ENCODE results near the gene PRDM15.

PRDM15 gene

DNA sequence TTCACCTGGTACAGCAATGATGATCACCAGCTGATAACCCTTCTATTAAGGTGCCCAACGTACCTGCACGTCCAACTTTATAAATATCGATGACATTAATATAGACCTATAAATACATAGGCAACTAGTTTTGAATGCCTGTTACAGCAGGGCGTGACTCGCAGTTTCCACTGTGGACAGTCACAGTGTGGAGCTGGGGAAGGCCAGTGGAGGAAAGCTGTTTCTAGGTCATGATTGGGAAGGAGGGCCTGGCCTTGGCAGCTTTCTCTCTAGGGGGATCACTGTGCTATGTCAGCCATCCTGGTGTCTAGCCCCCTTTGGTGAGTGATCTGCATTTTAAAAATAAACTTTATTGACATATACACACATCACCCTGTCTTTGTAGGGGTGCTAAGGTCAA, 4.4 kb upstream of the PRDM15 start:
- no peak for DNase-seq

DNA sequence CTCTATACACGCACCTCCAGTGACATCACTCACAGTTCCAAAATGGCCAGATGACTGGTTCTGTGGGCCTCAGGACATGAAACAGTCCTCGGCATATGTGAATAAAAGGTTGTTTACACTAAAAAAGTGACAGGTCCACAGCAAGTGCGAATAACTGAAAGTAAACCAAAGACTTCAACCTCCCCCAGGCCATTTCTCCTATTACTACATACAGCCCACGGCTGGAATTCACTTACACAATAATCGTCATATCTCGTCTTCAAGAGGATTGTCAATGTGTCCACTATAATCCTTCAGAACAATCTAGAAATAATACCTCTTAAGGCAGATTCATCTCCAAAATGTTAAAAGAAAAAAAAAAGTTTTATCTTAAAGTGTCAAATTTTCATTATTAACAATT, 1.9 kb upstream of the PRDM15 start:
- no peak for DNase-seq

DNA sequence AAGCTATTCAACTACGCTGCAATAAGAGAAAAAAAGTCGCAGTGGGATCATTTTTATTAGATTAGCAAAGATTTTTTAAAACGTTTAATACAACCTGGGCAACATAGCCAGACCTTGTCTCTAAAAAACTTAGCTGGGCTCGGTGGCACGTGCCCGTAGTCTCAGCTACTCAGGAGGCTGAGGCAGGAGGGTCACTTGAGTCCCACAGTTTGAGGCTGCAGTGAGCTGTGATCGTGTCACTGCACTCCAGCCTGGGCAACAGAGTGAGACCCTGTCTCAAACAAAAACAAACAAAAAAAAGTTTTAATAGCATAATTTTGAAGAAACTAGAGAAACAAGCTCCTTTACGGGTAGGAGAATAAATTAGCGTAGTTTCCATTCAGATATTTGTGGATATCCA, 1.0 kb upstream of the PRDM15 start:
- no peak for DNase-seq

DNA sequence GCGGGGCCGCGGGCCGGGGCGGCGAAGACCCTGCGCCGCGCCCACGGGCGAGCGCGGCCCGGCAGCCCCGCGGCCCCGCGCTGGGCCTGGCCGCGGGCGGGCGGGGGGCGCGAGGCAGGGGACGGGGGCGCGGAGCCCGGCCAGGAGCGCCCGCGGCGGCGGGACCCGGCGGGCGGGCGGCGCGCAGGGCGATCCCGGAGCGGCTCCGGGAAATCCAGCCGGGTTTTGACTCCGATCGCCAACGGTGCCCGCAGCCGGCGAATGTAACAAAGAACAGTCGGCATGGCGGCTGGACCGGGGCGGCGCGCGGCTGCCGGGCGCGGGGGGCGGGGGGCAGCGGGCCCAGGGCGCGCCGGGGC, 334 bp downstream of the PRDM15 start:
- peak; percentile 86 for DNase-seq

DNA sequence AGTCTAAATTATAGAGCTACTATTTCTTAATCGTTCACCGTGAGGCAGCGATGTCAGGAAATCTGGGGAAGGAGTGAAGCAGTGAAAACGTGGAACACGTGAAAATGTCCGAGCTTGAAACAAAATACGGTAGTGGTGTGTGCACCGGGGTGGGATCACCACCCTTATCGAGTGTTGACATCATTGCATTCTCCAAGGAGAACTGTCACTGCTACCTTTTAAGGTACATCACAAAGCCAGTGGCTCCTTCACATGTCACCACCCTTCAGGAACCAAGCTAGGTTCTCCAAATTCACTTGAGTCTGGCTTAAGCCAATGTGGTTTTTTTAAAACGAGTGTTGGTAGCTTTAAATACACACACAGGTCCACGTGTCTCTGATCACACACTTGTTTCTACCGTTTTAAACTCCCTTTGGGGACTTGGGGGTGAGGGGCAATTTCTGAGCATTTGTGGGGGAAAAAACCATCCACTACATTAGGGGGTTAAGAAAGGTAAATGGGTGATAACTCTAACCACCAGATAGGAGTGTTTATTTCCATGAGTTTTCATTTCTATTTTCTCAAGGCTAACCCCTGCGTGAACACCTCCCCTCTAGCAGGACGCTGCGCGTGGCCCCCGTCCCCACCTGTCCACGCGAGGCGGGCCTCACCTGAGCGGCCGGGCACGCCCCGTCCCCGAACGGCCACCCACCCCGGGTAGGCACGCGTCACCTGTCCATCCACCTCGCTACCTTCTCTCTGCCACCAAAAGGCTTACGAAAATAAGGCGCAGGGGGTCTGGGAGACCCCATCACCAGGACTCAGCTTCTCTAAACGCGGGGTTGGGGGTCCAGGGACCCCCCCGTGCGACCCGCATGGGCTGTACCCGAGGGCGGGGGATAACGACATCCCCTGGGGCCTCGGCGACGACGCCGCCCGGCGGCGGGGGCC, 978 bp downstream of the PRDM15 start:
- no peak for DNase-seq

DNA sequence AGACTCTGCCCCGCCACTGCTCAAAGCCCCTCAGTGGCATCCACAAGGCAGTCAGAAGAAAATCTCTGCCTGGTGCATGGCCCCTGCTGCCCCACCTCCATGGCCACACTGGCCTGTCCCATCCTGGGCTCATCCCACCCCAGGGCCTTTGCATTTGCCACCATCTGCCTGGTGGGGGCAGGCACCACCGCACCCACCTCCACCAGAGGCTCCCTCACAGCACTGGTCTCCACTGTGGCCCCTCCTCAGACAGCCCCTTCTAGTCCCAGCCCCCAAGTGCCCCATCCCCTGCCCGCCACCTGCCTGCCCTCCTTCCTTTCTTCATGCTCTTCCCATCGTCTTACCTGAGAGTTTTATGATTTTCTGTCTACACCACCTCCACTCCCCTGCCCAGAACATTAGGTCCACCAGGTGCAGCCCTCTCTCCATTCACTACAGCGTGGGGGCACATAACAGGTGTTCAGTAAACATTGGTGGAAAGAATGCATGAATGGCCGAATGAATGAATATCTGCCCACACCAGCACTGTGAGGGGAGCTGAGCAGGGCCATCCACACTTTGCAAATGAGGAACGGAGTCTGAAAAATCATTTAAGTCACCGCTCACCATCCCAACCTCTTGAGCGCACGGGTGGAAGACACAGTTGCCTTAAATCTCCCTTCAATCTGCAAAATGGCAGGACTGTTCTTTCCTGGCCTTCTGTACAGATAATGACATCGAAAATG, 2.1 kb downstream of the PRDM15 start:
- no peak for DNase-seq

DNA sequence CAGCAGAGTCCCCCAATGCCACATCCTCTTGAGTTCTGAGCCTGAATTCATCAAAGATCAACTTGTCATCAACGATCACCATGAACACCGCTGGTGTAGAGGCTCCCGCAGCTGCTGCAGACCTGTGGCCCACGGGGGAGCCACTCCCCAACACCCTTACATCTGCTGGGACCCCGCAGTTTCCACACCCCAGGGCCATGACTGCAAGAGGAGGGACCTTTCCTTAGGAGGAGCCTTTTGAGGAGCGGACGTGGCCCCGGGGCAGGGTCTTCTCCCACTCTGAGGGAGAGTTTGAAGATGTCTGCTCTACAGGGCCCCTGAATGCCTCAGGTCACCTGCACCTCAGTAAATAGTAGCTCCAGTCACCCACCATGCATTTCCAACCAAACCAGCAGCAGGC, 2.7 kb downstream of the PRDM15 start:
- no peak for DNase-seq

DNA sequence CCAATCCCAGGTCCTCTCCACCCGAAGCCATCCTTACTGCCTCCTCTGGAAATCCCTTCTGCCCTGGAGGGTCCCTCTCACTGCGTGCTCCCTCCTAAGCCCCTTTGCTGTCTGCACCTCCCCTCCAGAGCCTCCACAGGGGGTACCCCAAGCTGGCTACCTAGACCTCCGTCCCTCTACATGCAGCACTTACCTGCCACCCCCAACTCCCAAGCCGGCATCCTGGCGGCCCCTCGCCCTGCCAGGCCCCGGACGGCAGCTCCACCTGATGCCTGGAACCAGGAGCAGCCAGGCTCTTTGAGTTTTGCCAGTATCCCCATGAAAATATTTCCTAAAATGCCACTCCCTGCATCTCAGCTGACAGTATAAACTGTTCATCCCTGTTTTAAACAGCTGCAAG, 4.1 kb downstream of the PRDM15 start:
- no peak for DNase-seq

DNA sequence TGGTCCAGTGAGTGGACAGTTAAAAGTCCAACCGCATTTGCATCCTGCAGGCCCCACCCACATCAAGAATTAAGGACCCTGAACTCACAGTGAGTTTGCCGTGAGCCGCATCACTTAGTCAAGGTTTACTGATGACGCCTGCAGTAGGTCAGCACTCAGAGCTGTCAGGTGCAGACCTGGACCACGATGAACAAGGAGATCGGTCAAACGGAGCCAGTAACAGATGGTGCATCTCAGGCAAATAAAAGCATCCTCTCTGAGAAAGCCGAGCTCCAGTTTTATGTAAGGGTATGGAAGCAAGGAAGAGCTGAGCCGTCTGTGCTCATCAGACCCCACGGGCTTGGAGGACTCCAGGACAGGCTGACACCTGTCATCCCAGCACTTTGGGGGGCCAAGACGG, 4.5 kb downstream of the PRDM15 start:
- DNase-seq = no peak

DNA sequence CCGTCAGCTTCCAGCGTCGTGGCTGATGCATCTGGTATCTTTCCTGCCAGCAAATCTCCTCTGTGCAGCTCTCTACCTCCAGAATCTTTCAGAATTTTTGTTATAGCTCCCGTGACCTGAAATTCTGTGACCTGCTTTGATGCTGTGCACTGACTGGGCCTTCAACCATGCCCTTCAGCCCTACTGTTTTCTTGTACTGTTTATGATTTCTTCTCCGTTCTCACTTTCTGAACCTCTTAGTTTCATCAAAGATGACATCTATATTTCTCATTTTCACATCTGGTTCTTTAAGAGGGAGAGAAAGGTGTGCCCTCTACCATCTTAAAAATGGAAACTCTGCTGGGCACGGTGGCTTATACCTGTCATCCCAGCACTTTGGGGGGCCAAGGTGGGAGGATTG, 5.7 kb downstream of the PRDM15 start:
- no peak for DNase-seq

DNA sequence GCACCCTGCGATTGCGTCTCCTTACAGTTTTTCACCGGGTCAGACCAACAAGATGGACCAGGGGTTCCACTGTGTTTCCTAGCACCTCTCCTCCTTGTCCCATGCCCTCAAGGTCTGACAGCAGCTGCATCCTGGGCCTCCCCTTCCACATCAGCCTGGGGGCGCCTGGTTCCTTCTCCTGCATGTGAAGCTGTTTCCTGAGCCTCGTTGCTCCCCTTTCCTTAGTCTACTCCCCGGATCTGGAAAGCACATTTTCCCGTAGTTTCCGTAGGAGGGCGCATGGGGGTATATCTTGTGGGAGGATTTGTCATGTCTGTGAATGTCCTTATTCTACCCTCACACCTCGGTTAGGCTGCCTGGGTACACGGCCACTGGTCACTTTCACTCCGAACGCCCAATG, 6.1 kb downstream of the PRDM15 start:
- no peak for DNase-seq

DNA sequence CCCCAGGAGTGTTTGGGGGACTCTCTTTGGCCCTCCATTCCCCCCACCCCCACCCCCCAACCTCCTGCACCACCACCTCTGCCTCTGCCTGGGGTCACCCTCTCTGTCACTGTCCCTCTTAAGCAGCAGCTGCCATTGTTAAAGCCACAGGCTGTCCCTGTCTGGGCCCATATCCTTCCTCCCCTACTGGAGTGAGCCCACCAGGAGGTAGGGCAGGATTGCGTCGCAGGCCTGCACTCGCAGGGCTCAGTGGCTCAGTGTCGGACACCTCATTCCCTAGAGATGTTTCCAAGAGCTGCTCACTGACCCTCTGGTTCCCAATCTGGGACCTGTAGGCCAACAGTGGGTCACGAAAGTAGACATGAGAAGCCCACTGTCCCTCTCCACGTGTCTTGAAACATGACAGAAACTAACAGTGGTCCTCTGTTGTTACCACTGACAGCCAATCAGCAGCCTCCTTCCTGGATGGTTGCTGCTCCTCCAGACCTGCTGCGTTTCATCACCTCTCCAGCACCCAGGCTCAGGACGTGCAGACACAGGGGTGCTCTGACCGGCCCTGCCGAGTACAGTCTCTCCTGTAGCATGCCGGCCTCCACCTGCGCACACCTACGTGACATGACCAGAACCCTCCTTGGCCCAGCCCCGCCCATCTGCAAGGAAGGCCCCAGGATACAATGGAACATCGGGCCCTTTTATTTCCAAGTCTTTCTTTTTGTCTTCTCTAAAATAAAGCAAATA, 7.7 kb downstream of the PRDM15 start:
- DNase-seq = no peak

DNA sequence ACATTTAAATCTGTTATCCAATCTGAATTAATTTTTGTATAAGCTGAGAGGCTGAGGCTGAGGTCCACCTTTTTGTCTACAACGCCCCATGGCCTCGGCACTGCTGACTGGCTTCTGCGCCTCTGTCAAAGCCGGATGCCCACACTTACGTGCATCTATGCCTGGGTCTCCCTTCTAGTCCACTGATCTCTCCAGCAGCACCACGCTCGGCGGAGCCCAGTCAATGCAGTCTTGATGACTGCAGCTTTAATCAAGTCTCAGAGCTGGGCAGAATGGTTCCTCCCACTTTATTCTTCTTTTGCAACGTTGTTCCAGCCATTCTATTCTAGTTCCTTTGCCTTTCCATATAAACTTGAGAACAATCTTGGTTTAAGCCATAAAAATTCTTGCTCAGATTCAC, 9.4 kb downstream of the PRDM15 start:
- no peak for DNase-seq

DNA sequence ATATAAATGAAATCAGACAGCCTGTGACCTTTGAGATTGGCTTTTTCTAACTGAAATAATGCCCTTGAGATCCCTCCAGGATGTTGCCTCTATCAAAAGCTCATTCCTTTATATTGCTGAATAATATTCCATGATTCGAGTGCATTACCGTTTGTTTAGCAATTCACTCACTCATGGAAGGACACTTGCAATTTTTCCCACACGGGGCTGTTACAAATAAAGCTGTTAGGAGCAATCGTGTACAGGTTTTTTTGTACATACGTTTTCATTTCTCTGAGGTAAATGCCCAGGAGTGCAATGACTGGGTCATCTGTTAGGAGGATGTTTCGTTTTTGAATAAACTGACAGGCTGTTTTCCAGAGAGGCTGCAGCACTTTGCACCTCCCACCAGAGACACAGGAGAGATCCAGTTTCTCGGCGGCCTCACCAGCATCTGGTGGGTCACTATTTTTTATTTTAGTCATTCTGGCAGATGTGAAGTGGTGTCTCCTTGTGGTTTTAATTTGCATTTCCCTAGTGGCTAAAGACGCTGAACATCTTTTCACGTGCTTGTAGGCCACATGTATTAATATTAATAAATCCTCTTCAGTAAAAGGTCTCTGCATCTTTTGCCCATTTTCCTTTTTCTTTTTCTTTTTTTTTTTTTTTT, 11.0 kb downstream of the PRDM15 start:
- DNase-seq = no peak

DNA sequence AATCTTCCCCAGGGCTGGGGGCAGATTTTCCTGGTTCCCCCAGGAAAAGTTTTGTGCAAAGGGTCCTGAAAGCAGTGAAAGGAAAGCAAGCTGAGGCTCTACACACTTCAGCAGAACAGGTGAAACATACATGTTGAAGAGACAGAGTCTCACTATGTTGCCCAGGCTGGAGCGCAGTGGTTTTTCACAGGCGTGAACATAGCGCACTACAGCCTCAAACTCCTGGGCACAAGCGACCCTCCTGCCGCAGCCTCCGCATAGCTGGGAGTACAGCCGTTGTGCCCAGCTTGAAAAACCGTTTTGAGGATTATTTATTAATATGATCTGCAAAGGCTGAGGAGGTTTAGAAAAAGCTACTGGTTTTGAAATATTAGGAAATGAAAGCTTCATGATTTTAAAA, 11.8 kb downstream of the PRDM15 start:
- DNase-seq = no peak

DNA sequence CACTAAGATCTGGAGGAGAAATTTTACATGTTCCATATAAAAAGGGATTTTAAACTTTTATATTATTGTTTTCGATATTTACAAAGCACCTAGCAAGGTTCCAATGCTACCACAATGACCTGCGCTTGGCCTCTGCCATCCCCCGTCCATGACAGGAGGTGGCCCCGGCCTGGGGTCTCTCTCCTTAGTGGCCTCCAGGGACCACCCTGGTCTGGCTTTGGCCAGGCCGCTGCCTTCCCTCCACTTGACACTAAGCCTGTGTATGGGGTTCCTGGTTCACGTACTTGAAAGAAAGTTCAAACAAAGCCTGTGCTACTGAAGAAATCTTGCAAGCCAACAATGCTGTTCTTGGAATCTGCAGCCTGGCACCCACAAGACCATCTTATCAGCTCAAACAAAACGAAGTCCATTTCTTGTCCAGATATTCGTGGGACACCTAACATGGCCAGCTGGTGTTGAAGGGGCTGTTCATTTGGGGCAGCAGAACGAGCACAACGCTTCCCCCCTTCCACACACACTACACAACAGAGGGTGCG, 12.8 kb downstream of the PRDM15 start:
- DNase-seq = no peak

DNA sequence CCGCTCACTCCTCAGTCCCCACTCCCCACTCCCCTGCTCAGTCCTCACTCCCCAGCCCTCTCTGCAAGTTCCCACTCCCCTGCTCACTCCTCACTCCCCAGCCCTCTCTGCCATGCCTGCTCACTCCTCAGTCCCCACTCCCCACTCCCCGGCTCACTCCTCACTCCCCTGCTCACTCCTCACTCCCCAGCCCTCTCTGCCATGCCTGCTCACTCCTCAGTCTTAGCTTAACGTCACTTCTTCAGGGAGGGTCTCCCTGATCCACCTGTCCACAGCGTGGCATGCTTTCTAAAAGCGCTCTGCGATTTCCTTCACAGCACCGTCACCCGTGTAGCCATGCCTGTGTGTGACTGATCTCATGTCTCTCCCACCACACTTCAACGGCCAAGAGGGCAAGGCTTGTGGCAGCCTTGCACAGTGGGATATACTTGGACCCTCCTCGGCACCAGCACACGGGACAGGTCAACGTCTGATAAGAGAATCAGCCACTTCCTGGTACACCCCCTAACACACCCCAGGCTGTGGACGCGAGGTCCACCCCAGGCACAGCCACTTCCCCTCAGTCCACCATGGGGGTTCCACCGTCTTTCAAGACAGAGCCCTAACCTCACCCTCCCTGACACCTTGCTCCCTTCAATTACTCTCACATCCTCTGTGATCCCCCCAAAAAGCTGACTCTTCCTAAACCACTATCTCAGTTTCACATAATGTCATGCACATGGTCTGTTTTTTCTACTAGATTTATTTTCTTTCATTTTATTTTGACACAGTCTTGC, 14.0 kb downstream of the PRDM15 start:
- DNase-seq = no peak

DNA sequence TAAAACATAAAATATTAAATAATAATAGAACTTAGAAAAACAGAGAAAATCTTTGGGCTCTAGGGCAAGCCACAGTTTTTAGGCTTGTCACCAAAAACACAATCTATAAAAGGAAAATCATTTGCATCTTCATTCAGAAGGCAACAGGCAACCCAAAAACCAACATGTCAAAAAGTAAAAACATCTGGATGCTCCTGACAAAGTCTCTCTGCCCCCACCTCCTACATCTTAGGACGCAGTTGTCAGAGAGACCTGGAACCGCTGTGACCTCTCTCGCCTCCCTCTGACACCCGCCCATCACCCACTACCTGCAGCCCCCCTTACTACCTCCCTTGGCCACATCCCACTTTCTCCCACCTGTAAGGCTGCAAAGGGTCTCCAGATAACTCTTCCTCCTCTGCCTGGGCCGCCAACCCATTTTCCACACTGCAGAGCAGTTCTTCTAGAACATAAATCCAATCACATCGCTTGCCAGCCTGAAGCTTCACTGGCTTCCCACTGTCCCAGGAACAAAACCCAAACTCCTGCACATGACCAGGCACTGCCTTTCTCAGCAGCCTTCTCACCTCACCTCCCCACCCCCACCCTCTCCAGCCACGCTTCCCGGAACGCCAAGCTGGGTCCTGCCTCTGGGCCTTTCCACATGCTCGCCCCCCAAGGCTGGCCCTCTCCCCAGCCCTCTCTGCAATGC, 14.7 kb downstream of the PRDM15 start:
- DNase-seq = no peak

DNA sequence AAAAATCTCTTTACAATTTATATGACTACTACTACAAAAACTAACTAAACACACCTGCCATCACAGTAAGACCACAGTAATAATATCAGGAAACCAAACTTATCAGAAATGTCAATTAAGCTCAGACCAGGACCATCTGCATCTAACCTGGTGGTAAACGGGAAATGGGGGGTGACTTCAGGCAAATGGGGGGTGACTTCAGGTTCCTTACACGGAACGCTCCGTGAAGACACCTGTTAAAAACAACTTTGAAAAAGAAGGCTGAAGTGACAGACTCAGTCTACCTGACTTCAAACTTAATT, 15.8 kb downstream of the PRDM15 start:
- no peak for DNase-seq

DNA sequence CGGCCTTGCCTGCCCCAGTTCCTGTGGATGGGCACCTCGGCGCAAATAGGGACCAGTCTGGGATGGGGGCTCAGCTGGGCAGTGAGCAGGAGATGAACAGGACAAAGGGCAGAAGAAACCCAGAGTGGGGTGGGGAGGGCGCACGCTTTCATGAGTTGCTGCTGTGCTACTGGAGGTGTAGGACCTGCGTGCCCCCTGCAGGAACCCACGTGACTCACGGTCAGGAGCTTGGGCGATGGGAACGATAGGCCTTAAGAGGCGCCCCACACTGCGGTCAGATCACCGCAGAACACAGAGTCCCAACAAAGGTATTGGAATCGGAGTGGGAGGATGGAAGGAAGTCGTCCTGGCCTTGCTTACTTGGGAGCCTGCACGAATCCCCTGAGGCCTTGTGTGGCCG, 17.2 kb downstream of the PRDM15 start:
- no peak for DNase-seq

DNA sequence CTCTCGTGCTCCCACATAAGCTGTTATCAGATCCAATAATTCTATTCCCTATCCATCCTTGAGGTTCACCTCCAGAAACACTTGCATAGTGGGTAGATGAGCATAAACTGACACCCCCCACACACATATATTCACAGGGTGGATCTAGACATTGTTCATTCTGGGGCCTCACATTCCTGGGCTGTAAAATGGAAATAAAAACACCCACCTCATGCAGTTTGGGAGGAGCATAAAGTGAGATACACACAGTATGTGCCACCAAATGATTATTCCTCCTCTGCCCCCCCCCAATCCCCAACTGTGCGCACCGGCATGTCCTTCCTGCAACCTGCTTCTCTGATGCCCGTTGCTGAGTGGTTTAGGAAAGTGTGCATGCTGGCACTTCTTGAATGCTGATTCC, 17.9 kb downstream of the PRDM15 start:
- DNase-seq = no peak

All from left hindlimb (tissue), 1 donor.